Endothelial cell of umbilical vein (primary cell): ENCODE measurements around the gene TBCD. TPM values are rescaled to one million over a fixed set of nuclear protein-coding genes. Genes with fewer than 3 reads are reported as not detected.

ENCODE experiments used
- BruUV-seq: library from RNA; stranded (reverse); fragments of 400-500 nt; replicated peaks from 2 replicates; lab custom pipeline; 2021; lab: Mats Ljungman, UMichigan
- CTCF ChIA-PET: fragments of 300-600, 350-600 bp; sonication (Branson Sonifier 250); formaldehyde crosslinking; loops from one replicate; lab custom pipeline; 2021; ENCODE audit warnings: antibody characterized with exemption, inconsistent platforms; lab: Charles Lee
- POLR2A ChIA-PET: fragments of 300-600, 350-600 bp; sonication (Branson Sonifier 250); formaldehyde crosslinking; loops from one replicate; lab custom pipeline; 2021; ENCODE audit warnings: antibody characterized with exemption, inconsistent platforms; lab: Charles Lee
- DNase-seq: peaks from one replicate; pipeline ENCODE4 v3.0.0-alpha.2; 2011; ENCODE audit warnings: low read depth, low spot score
- FAIRE-seq: peaks from 2 replicates; lab custom pipeline; 2011; peaks lifted over from hg19 to GRCh38; lab: Jason Lieb, UNC
- H2AFZ ChIP-seq: 2 replicates; pipeline ENCODE4 v1.6.0; 2012; ENCODE audit warnings: low read depth, low read length, control low read depth, inconsistent platforms
- H3K27ac ChIP-seq: 2 replicates; pipeline ENCODE4 v1.5.1; 2011; ENCODE audit warnings: low read depth, mild to moderate bottlenecking, control low read depth, low read length, moderate library complexity; ENCODE audit not compliant: insufficient read depth
- H3K27me3 ChIP-seq, 2 experiments: 2 replicates each; pipeline versions ENCODE4 v1.6.0 to v1.6.1; 2011; ENCODE audit warnings: low read length in 2 of 2, mixed read lengths in 1 of 2; ENCODE audit not compliant: control insufficient read depth in 2 of 2, insufficient read depth in 2 of 2
- H3K36me3 ChIP-seq, 2 experiments: 2 replicates in 1 of 2; 3 replicates in 1 of 2; pipeline ENCODE4 v1.5.1; 2011; ENCODE audit warnings: low read length in 2 of 2, mild to moderate bottlenecking in 1 of 2, moderate library complexity in 1 of 2; ENCODE audit not compliant: control insufficient read depth in 2 of 2, insufficient read depth in 2 of 2; ENCODE audit errors: extremely low read depth in 1 of 2
- H3K4me1 ChIP-seq: 3 replicates; pipeline ENCODE4 v1.5.1; 2011; ENCODE audit warnings: mild to moderate bottlenecking, low read length; ENCODE audit not compliant: control insufficient read depth, insufficient read depth; ENCODE audit errors: extremely low read depth
- H3K4me2 ChIP-seq: 2 replicates; pipeline ENCODE4 v1.6.1; 2011; ENCODE audit warnings: low read length, control low read depth, mixed read lengths; ENCODE audit not compliant: insufficient read depth
- H3K4me3 ChIP-seq, 3 experiments: fragments of 200-600 bp in 1 of 3; sonication (generic), shearing (Covaris generic) in 1 of 3; replicated peaks in 1 of 3; 2 replicates each; pipeline ENCODE4 v1.5.1; 2011 to 2016; ENCODE audit warnings: control low read depth in 3 of 3, low read length in 3 of 3, mild to moderate bottlenecking in 2 of 3, inconsistent platforms in 1 of 3, low read depth in 1 of 3, moderate library complexity in 1 of 3; ENCODE audit not compliant: insufficient read depth in 1 of 3
- H3K79me2 ChIP-seq: 2 replicates; pipeline ENCODE4 v1.6.0; 2012; ENCODE audit warnings: low read length, inconsistent platforms; ENCODE audit not compliant: control insufficient read depth, insufficient read depth
- H3K9ac ChIP-seq: replicated peaks from 2 replicates; pipeline ENCODE3; 2011; ENCODE audit warnings: low read length, control low read depth; ENCODE audit not compliant: insufficient read depth; ENCODE audit errors: extremely low read depth
- H3K9me1 ChIP-seq: replicated peaks from 3 replicates; pipeline ENCODE4 v1.6.0; 2011; ENCODE audit warnings: mild to moderate bottlenecking, low read length; ENCODE audit not compliant: control insufficient read depth, insufficient read depth; ENCODE audit errors: extremely low read depth
- H3K9me3 ChIP-seq: replicated peaks from 2 replicates; pipeline ENCODE4 v1.5.1; 2012; ENCODE audit warnings: low read length, inconsistent platforms; ENCODE audit not compliant: control insufficient read depth, insufficient read depth
- H4K20me1 ChIP-seq: replicated peaks from 2 replicates; pipeline ENCODE3; 2011; ENCODE audit warnings: mild to moderate bottlenecking, low read length; ENCODE audit not compliant: control insufficient read depth, insufficient read depth; ENCODE audit errors: extremely low read depth
- CTCF ChIP-seq, 2 donors: IDR thresholded peaks; 1 replicate in 1 of 2; 2 replicates in 1 of 2; pipeline ENCODE4 v1.5.1; 2011; ENCODE audit warnings: low read length in 2 of 2, mild to moderate bottlenecking in 2 of 2, moderate library complexity in 2 of 2, control low read depth in 1 of 2, inconsistent platforms in 1 of 2, low read depth in 1 of 2; ENCODE audit not compliant: insufficient read depth in 1 of 2; ENCODE audit errors: extremely low read depth in 1 of 2
- EZH2 ChIP-seq: IDR thresholded peaks from 2 replicates; pipeline ENCODE4 v1.6.1; 2012; ENCODE audit warnings: borderline replicate concordance, low read depth, mild to moderate bottlenecking, moderate library complexity, low read length, inconsistent platforms; ENCODE audit not compliant: severe bottlenecking
- FOS ChIP-seq: IDR thresholded peaks from 2 replicates; pipeline ENCODE4 v1.6.1; 2011; ENCODE audit warnings: mild to moderate bottlenecking, low read length, moderate library complexity, borderline replicate concordance; ENCODE audit not compliant: insufficient read depth
- GATA2 ChIP-seq: IDR thresholded peaks from 2 replicates; pipeline ENCODE4 v1.7.0; 2011; ENCODE audit warnings: low read depth, mild to moderate bottlenecking, moderate library complexity, mixed read lengths, low read length; ENCODE audit not compliant: insufficient read length, insufficient read depth
- JUN ChIP-seq: IDR thresholded peaks from 2 replicates; pipeline ENCODE4 v1.6.1; 2011; ENCODE audit warnings: borderline replicate concordance, low read depth; ENCODE audit not compliant: insufficient read length, insufficient read depth
- MAX ChIP-seq: IDR thresholded peaks from 2 replicates; pipeline ENCODE4 v1.6.1; 2011; ENCODE audit not compliant: insufficient read depth, insufficient read length
- MYC ChIP-seq: IDR thresholded peaks from one replicate; pipeline ENCODE4 v1.6.1; 2011; ENCODE audit warnings: mild to moderate bottlenecking, low read depth, low read length
- POLR2A ChIP-seq: IDR thresholded peaks from 2 replicates; pipeline ENCODE4 v1.6.1; 2012; ENCODE audit warnings: low read depth, mild to moderate bottlenecking, control low read depth, low read length
- POLR2AphosphoS5 ChIP-seq: IDR thresholded peaks from 2 replicates; pipeline ENCODE4 v1.6.1; 2012; ENCODE audit warnings: low read depth, mild to moderate bottlenecking, control low read depth, low read length, moderate library complexity; ENCODE audit not compliant: insufficient read depth
- dilution Hi-C: fragments of 300-500 bp; cut with MboI; formaldehyde crosslinking; loops from one replicate; pipeline ENCODE4 v1.15.0; 2019; ENCODE audit warnings: low sequenced_read_pairs; ENCODE audit not compliant: extremely low pct_ligation_motif_present
- intact Hi-C: fragments of 100-400 bp; cut with micrococcal nuclease; formaldehyde crosslinking; loops from one replicate; pipeline ENCODE4 v1.10.0; 2022
- polyA plus RNA-seq, 4 experiments: library from polyadenylated mRNA; depleted of rRNA in 3 of 4; stranded (reverse) in 3 of 4; unstranded in 1 of 4; fragments of >200 nt; gene quantifications; 2 replicates each; pipeline versions ENCODE4 v1.2.1 to v1.2.3, GENCODE V29; 2011 to 2012; ENCODE audit warnings: missing spikeins in 1 of 4
- total RNA-seq: library from RNA; stranded (reverse); gene quantifications from 2 replicates; pipeline ENCODE4 v1.2.3, GENCODE V29; 2021

Gene TBCD
- total and polyA plus RNA-seq, 2 donors (not counting 3 experiments of a cell fraction or from before 2014, with no cell fraction given): 121 to 145 TPM

GRCh38 chr17:82756166-82756565 lies 4.3 kb downstream of the TBCD start:
- Histone ChIP-seq H4K20me1 (no peaks in the 10 kb centered on the region), H3K36me3 (peaks cover 0 to 2% of the 10 kb centered on the region in 2 experiments), H2AFZ (no peak overlapping the region), H3K27ac (no peak overlapping the region), H3K9me1 (no peaks in the 10 kb centered on the region), H3K4me2 (no peak overlapping the region), H3K4me1 (peaks cover 5% of the 10 kb centered on the region), H3K4me3 (no peak overlapping the region), H3K27me3 (no peaks in the 10 kb centered on the region), H3K9me3 (no peaks in the 10 kb centered on the region), H3K9ac (no peak overlapping the region), H3K79me2 (peaks cover 30% of the 10 kb centered on the region)
- TF ChIP-seq GATA2 (no peak), POLR2A (no peak), POLR2AphosphoS5 (no peak), JUN (no peak), MAX (no peak), EZH2 (no peak), MYC (no peak), CTCF (IDR thresholded peaks at IDR 0.05; ENCODE audit: extremely low read depth in 1 of 2, insufficient read depth in 1 of 2, low read depth in 1 of 2, low read length in 2 of 2) (no peak), FOS (no peak)
- POLR2A ChIA-PET: no interaction called here
- dilution Hi-C loops: no loop called here
- intact Hi-C loops: no loop called here
- CTCF ChIA-PET: no interaction called here
- DNase-seq: no peak
- no TSS peak for BruUV-seq
- no peak for FAIRE-seq
